IPS-15b (cell line): ENCODE data around the gene PARN.
"Not testable (repeated sequence)": the region's sequence is repeated elsewhere in the genome, so short reads cannot be mapped to it uniquely, and the experiment has no call there.

Experiments used
- H3K27me3 ChIP-seq: one replicate; pipeline ENCODE4 v1.6.1; 2013; ENCODE audit warnings: low read length; ENCODE audit not compliant: control insufficient read depth, insufficient read depth
- H3K36me3 ChIP-seq: one replicate; pipeline ENCODE4 v1.6.1; 2013; ENCODE audit warnings: low read length; ENCODE audit not compliant: control insufficient read depth, insufficient read depth
- H3K4me1 ChIP-seq: one replicate; pipeline ENCODE4 v1.6.1; 2013; ENCODE audit warnings: mild to moderate bottlenecking, low read length; ENCODE audit not compliant: control insufficient read depth, insufficient read depth
- H3K4me3 ChIP-seq: one replicate; pipeline ENCODE4 v1.5.1; 2013; ENCODE audit warnings: low read depth, low read length
- H3K9ac ChIP-seq: one replicate; pipeline ENCODE4 v1.6.1; 2013; ENCODE audit warnings: low read depth, mild to moderate bottlenecking, low read length
- H3K9me3 ChIP-seq: one replicate; pipeline ENCODE4 v1.6.1; 2013; ENCODE audit warnings: mild to moderate bottlenecking, low read length; ENCODE audit not compliant: control insufficient read depth, insufficient read depth

Gene PARN

GRCh38 chr16:14564861-14565687 is 65.0 kb downstream of the PARN start:
- Histone ChIP-seq H3K4me1 (peaks cover 3% of the 10 kb centered on the region), H3K36me3 (peaks cover 2% of the 10 kb centered on the region), H3K9ac (no peak overlapping the region)

DNA sequence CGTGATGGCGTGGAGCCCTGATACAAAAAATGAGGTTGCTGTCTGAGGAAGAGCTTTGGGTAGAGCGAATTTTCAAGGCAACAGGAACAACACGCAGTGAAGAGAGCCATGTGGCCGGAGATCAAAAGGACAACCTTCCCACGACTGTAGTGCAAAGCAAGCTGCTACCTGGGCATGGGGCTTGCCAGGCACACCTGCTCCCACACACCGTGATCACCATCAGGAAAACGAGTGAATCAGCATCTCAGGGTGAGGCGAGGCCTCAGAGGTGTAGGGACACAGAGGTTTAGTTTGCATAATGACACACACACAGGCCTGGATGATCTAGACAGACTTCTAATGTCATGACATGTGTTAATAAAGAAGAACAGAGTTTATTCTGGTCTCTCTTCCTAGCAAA is 65.7 kb downstream of the PARN start:
- H3K36me3 ChIP-seq: peaks cover 2% of the 10 kb centered on the region
- no peaks in the 10 kb centered on the region for H3K9me3 ChIP-seq
- H3K9ac ChIP-seq: no peak overlapping the region
- no peaks in the 10 kb centered on the region for H3K27me3 ChIP-seq
- H3K4me3 ChIP-seq: no peak overlapping the region
- peaks cover 3% of the 10 kb centered on the region for H3K4me1 ChIP-seq

More at GRCh38 chr16:14564861-14565687, 65.0 kb downstream of the PARN start:
- Histone ChIP-seq H3K9me3 (no peaks in the 10 kb centered on the region), H3K4me3 (no peak overlapping the region), H3K27me3 (no peaks in the 10 kb centered on the region)

DNA sequence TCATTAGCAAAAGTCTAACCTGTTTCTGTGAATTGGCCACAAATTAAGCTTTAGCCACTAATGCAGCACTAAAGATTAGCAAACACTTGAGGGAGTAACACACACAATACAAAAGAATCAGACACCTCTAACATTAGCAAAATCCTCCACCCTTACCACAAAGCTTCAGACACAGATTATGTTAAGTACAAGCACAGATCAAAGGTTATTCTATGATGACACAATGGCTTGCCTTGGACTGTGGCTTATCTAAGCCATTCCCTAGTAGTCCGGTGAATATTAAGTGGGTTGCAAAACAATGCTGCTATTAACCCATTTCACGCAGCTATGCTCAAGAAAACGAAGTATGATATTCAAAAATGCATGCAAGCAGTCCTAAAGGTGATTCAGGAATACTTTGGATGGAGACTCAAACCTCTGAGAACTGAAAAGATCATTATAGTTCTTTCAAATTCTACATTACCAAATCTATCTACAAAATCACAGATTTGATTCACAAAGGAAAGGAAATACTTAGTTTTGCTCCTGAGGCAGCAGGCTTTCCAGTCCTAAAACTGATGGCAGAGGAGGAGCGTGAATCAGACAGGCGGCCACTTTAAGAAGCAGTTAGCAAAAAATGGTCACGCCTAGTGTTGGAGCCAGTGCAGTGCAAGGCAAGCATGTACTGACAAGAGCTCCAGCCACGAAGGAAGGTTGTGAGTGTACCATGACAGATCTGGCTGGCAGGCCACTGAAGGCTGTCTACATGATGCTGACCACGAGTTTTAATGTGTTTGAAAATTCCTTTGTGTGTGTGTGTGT is 67.2 kb downstream of the PARN start:
- peaks cover 2% of the 10 kb centered on the region for H3K36me3 ChIP-seq
- no peak overlapping the region for H3K4me3 ChIP-seq
- no peaks in the 10 kb centered on the region for H3K27me3 ChIP-seq
- H3K4me1 ChIP-seq: peaks cover 3% of the 10 kb centered on the region
- H3K9me3 ChIP-seq: no peaks in the 10 kb centered on the region
- no peak overlapping the region for H3K9ac ChIP-seq

GRCh38 chr16:14560523-14560922 is 69.5 kb downstream of the PARN start:
- no peak overlapping the region for H3K9ac ChIP-seq
- H3K4me1 ChIP-seq: peaks cover 2% of the 10 kb centered on the region
- H3K27me3 ChIP-seq: no peaks in the 10 kb centered on the region
- H3K36me3 ChIP-seq: peaks cover 2% of the 10 kb centered on the region
- no peaks in the 10 kb centered on the region for H3K9me3 ChIP-seq
- H3K4me3 ChIP-seq: no peak overlapping the region

DNA sequence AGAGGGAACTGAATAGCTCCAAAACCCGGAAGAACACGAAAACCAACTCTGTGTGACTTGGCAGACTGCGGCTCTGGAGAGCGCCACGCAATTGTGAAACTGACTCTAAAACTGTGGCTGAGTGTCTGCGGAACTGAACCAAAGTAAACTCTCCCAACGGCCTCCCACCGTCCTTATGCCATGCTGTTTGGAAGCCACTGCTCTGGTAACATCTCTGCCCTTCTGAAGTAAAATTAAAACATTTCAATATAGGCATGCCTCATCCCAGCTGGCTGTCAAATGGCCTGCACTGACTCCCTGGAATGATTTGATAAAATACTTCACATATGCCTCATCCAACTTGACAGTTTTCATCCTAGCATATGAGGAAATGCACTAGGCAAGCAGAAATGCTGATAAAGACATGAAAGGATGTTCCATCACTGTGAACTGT is 70.2 kb downstream of the PARN start:
- H3K4me3 ChIP-seq: no peak overlapping the region
- no peak overlapping the region for H3K9ac ChIP-seq
- H3K9me3 ChIP-seq: no peaks in the 10 kb centered on the region
- peaks cover 2% of the 10 kb centered on the region for H3K36me3 ChIP-seq
- H3K4me1 ChIP-seq: no peaks in the 10 kb centered on the region
- no peaks in the 10 kb centered on the region for H3K27me3 ChIP-seq

DNA sequence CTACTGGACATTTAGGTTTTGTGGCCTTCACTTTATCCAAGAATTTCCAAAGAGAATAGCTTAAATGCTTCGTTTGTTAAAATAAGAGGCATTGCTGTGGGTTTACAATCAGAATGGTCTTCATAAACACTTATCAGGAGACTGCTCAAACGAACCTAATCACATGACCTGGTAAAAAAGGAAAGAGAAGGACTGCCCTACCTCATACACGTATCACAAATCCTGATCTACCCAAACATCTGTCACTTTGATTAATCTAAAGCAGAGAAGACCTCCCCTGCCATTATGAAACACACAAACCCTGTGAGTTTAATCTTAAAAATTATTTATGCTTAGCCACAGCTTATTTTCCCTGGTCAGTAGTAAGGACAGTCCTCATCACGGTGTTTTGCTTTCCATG is 76.6 kb downstream of the PARN start:
- Histone ChIP-seq H3K4me1 (peaks cover 9% of the 10 kb centered on the region), H3K36me3 (no peaks in the 10 kb centered on the region), H3K4me3 (no peak overlapping the region), H3K9ac (no peak overlapping the region), H3K27me3 (no peaks in the 10 kb centered on the region), H3K9me3 (no peaks in the 10 kb centered on the region)

- H3K4me1 ChIP-seq: peaks cover 9% of the 10 kb centered on the region
- no peak overlapping the region for H3K4me3 ChIP-seq
- no peak overlapping the region for H3K9ac ChIP-seq
- no peaks in the 10 kb centered on the region for H3K9me3 ChIP-seq
- no peaks in the 10 kb centered on the region for H3K36me3 ChIP-seq
- no peaks in the 10 kb centered on the region for H3K27me3 ChIP-seq
Observed at GRCh38 chr16:14549789-14550153, 80.3 kb downstream of the PARN start.

- no peaks in the 10 kb centered on the region for H3K9me3 ChIP-seq
- no peak overlapping the region for H3K9ac ChIP-seq
- H3K36me3 ChIP-seq: no peaks in the 10 kb centered on the region
- peaks cover 9% of the 10 kb centered on the region for H3K4me1 ChIP-seq
- no peak overlapping the region for H3K4me3 ChIP-seq
- no peaks in the 10 kb centered on the region for H3K27me3 ChIP-seq
Observed at GRCh38 chr16:14548933-14549788, 80.9 kb downstream of the PARN start.

DNA sequence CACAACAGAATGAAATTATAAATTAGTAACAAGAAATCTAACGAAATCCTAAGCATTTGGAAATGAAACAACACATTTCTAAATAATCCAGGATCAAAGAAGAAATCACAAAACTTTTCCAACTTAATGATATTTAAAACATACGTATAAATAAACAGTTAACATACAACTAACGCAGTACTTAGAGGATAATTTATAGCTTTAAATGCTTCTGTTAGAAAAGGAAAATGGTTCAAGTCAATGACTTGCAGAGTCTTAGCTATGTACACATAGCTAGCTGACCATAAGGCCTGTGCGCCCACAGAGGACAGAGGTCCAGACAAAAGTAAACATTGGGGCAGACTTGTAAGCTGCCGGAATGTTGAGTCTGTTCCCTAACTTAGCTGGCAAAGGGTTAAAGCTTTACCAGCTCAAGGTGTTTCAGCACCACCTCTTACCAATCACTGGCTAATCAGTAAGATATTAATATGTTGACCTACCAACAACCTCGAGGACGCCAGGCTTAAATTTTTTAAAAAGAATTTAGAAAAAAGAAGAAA is 84.6 kb downstream of the PARN start:
- H3K4me1 ChIP-seq: peaks cover 9% of the 10 kb centered on the region
- H3K4me3 ChIP-seq: no peak overlapping the region
- H3K9ac ChIP-seq: no peak overlapping the region
- no peaks in the 10 kb centered on the region for H3K27me3 ChIP-seq
- no peaks in the 10 kb centered on the region for H3K36me3 ChIP-seq
- H3K9me3 ChIP-seq: no peaks in the 10 kb centered on the region

DNA sequence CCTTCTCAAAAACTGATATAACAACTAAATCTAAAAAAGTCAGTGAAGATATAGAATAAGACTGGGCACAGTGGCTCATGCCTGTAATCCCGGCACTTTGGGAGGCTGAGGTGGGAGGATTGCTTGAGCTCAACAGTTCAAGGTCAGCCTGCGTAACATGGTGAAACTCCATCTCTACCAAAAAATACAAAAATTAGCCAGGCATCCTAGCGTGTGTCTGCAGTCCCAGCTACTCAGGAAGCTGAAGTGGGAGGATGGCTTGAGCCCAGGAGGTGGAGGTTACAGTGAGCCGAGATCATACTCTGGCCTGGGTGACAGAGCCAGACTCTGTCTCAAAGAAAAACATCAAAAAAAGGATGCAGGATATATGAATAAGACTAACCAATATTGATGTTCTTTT is 85.2 kb downstream of the PARN start:
- H3K9ac ChIP-seq, H3K9me3 ChIP-seq, H3K36me3 ChIP-seq, H3K27me3 ChIP-seq, H3K4me3 ChIP-seq, H3K4me1 ChIP-seq: not testable (repeated sequence)

DNA sequence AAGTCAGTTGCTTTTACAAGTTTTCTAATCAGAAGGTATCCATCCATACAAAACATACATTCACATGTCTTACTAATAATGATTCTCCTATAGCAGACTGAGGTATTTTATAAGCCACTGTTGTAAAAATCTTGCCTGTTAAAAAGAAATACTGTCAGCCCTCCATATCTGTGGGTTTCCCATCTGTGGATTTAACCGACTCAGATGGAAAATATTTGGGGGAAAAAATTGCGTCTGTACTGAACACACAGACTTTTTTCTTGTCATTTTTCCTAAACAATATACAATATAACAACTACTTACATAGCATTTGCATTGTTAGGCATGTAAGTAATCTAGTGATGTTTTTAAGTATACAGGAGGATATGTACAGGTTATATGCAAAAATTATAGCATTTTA is 90.4 kb downstream of the PARN start:
- Histone ChIP-seq H3K4me1 (no peaks in the 10 kb centered on the region), H3K4me3 (no peak overlapping the region), H3K9me3 (no peaks in the 10 kb centered on the region), H3K9ac (no peak overlapping the region), H3K27me3 (no peaks in the 10 kb centered on the region), H3K36me3 (no peaks in the 10 kb centered on the region)
